HCT116 (cell line): ENCODE results near the gene SUGCT. TPM values are rescaled to one million over a fixed set of nuclear protein-coding genes. Genes with fewer than 3 reads are reported as not detected.

Experiments used
- ATAC-seq: fragments of 200-7000 bp; cut with Tn5 transposase; 2 replicates; pipeline ENCODE4 v1.9.1; 2020; ENCODE audit warnings: mild to moderate bottlenecking, moderate library complexity
- BruUV-seq: library from RNA; stranded (reverse); fragments of 400-500 nt; replicated peaks from 2 replicates; lab custom pipeline; 2021; lab: Mats Ljungman, UMichigan
- CTCF ChIA-PET: fragments of 300-600 bp; sonication (Branson Sonifier 250); formaldehyde crosslinking; loops from one replicate; lab custom pipeline; 2021; ENCODE audit warnings: antibody characterized with exemption; lab: Charles Lee
- POLR2A ChIA-PET: fragments of 300-600, 350-600 bp; sonication (Branson Sonifier 250); formaldehyde crosslinking; loops from one replicate; lab custom pipeline; 2021; ENCODE audit warnings: antibody characterized with exemption; lab: Charles Lee
- RAD21 ChIA-PET, 2 experiments: fragments of 300-600 bp; sonication (Branson Sonifier 250); formaldehyde crosslinking; loops; one replicate each; lab custom pipeline; 2023; ENCODE audit warnings: low total read pairs in 2 of 2; ENCODE audit not compliant: uncharacterized antibody in 2 of 2, unreplicated experiment in 2 of 2, low non-redundant PET in 1 of 2; lab: Charles Lee
- DNase-seq: peaks from one replicate; pipeline ENCODE4 v3.0.0-alpha.2; 2010; ENCODE audit warnings: low read depth, low spot score
- H2AFZ ChIP-seq: fragments of 200-600 bp; shearing (Covaris generic), sonication (generic); 2 replicates; pipeline ENCODE4 v1.6.1; 2017; ENCODE audit warnings: low read depth, mixed run types, mixed read lengths, antibody characterized with exemption, low read length; ENCODE audit not compliant: poor library complexity, severe bottlenecking
- H3K27ac ChIP-seq: 2 replicates; pipeline ENCODE4 v1.5.1; 2012; ENCODE audit warnings: low read depth, low read length
- H3K27me3 ChIP-seq: fragments of 200-600 bp; sonication (generic); 2 replicates; pipeline ENCODE4 v1.6.1; 2016; ENCODE audit warnings: mixed run types, low read length, mixed read lengths; ENCODE audit not compliant: insufficient read depth
- H3K36me3 ChIP-seq, 2 experiments: fragments of 200-500 bp in 1 of 2; fragments of 200-600 bp in 1 of 2; sonication (Bioruptor generic) in 1 of 2; sonication (generic) in 1 of 2; 2 replicates each; pipeline versions ENCODE4 v1.5.1 to v1.6.1; 2014 to 2016; ENCODE audit warnings: low read length in 2 of 2, inconsistent platforms in 1 of 2, mixed read lengths in 1 of 2, mixed run types in 1 of 2; ENCODE audit not compliant: insufficient read depth in 2 of 2, control insufficient read depth in 1 of 2
- H3K4me1 ChIP-seq, 2 experiments: fragments of 200-600 bp in 1 of 2; sonication (generic) in 1 of 2; 2 replicates each; pipeline versions ENCODE4 v1.5.1 to v1.6.1; 2012 to 2017; ENCODE audit warnings: low read length in 2 of 2, inconsistent platforms in 1 of 2, mild to moderate bottlenecking in 1 of 2, mixed read lengths in 1 of 2, mixed run types in 1 of 2, moderate library complexity in 1 of 2; ENCODE audit not compliant: insufficient read depth in 2 of 2, control insufficient read depth in 1 of 2
- H3K4me2 ChIP-seq: fragments of 200-600 bp; sonication (generic); 2 replicates; pipeline ENCODE4 v1.6.1; 2017; ENCODE audit warnings: mixed run types, low read length, mixed read lengths
- H3K4me3 ChIP-seq, 2 experiments: fragments of 200-600 bp in 1 of 2; sonication (generic) in 1 of 2; replicated peaks in 1 of 2; 2 replicates each; pipeline ENCODE4 v1.5.1; 2011 to 2016; ENCODE audit warnings: low read length in 2 of 2, control low read depth in 1 of 2, low read depth in 1 of 2, mild to moderate bottlenecking in 1 of 2, mixed read lengths in 1 of 2, mixed run types in 1 of 2
- H3K79me2 ChIP-seq: fragments of 200-600 bp; sonication (generic); 2 replicates; pipeline ENCODE4 v1.6.1; 2017; ENCODE audit warnings: mild to moderate bottlenecking, mixed run types, low read length, moderate library complexity, mixed read lengths; ENCODE audit not compliant: insufficient read depth
- H3K9ac ChIP-seq: fragments of 200-600 bp; sonication (generic); 2 replicates; pipeline ENCODE4 v1.6.1; 2016; ENCODE audit warnings: low read length, mixed read lengths
- H3K9me2 ChIP-seq: fragments of 200-600 bp; sonication (generic), shearing (Covaris generic); 2 replicates; pipeline ENCODE4 v1.6.1; 2017; ENCODE audit warnings: mixed run types, mild to moderate bottlenecking, moderate library complexity; ENCODE audit not compliant: insufficient read depth
- H3K9me3 ChIP-seq, 2 experiments: fragments of 200-500 bp in 1 of 2; fragments of 200-600 bp in 1 of 2; sonication (Bioruptor generic) in 1 of 2; sonication (generic) in 1 of 2; 2 replicates each; pipeline ENCODE4 v1.6.1; 2014 to 2017; ENCODE audit warnings: low read length in 2 of 2, mixed read lengths in 2 of 2, inconsistent platforms in 1 of 2, low read depth in 1 of 2, mild to moderate bottlenecking in 1 of 2, mixed run types in 1 of 2, moderate library complexity in 1 of 2; ENCODE audit not compliant: control insufficient read depth in 1 of 2, insufficient read depth in 1 of 2
- H4K20me1 ChIP-seq: fragments of 200-600 bp; sonication (generic), shearing (Covaris generic); 2 replicates; pipeline ENCODE4 v1.6.1; 2017; ENCODE audit warnings: mixed run types, mild to moderate bottlenecking, moderate library complexity; ENCODE audit not compliant: insufficient read depth
- EGR1 ChIP-seq: IDR thresholded peaks from 2 replicates; pipeline ENCODE4 v1.6.1; 2012; ENCODE audit warnings: low read depth
- ELF1 ChIP-seq: IDR thresholded peaks from 2 replicates; pipeline ENCODE4 v1.6.1; 2012; ENCODE audit warnings: low read depth, borderline replicate concordance
- EZH2phosphoT487 ChIP-seq: fragments of 200-600 bp; IDR thresholded peaks from 2 replicates; pipeline ENCODE4 v1.6.1; 2018; ENCODE audit warnings: antibody characterized with exemption, borderline replicate concordance
- POLR2A ChIP-seq: IDR thresholded peaks from 2 replicates; pipeline ENCODE4 v1.7.0; 2011; ENCODE audit warnings: borderline replicate concordance; ENCODE audit not compliant: insufficient read depth, insufficient read length; ENCODE audit errors: extremely low read depth
- RAD21 ChIP-seq: IDR thresholded peaks from 2 replicates; pipeline ENCODE4 v1.6.1; 2012; ENCODE audit warnings: low read depth, mild to moderate bottlenecking
- REST ChIP-seq: IDR thresholded peaks from 2 replicates; pipeline ENCODE4 v1.6.1; 2012; ENCODE audit warnings: low read depth
- ZBTB33 ChIP-seq: IDR thresholded peaks from 2 replicates; pipeline ENCODE4 v1.6.1; 2011; ENCODE audit warnings: mild to moderate bottlenecking, low read length, moderate library complexity; ENCODE audit not compliant: insufficient replicate concordance; ENCODE audit errors: extremely low read depth
- ZNF274 ChIP-seq: fragments of 200-500 bp; sonication (Bioruptor generic); IDR thresholded peaks from 2 replicates; pipeline ENCODE4 v1.6.1; 2014; ENCODE audit warnings: mild to moderate bottlenecking, low read depth, low read length, inconsistent platforms
- intact Hi-C: fragments of 100-400 bp; cut with micrococcal nuclease; formaldehyde crosslinking; loops from 2 replicates; pipeline ENCODE4 v1.10.0; 2022
- total RNA-seq: library from RNA; stranded (reverse); gene quantifications from one replicate; pipeline ENCODE4 v1.2.1, GENCODE V29; 2021; ENCODE audit not compliant: unreplicated experiment
- TF ChIP-seq, protein P1 (sequence below), 3 experiments: fragments of 200-600 bp in 1 of 3; sonication (generic) in 1 of 3; IDR thresholded peaks in 2 of 3; conservative IDR thresholded peaks in 1 of 3; 2 replicates each; pipeline ENCODE4 v1.5.1; 2012 to 2017; ENCODE audit warnings: low read depth in 2 of 3, low read length in 2 of 3, antibody characterized with exemption in 1 of 3, borderline replicate concordance in 1 of 3, control low read depth in 1 of 3, mild to moderate bottlenecking in 1 of 3, mixed read lengths in 1 of 3, mixed run types in 1 of 3, moderate library complexity in 1 of 3; ENCODE audit not compliant: insufficient read depth in 1 of 3
- TF ChIP-seq, protein P2 (sequence below): IDR thresholded peaks from 2 replicates; pipeline ENCODE4 v1.6.1; 2012

SUGCT gene
- total RNA-seq, 1 experiment from 2014 or later = 4.4 TPM

DNA sequence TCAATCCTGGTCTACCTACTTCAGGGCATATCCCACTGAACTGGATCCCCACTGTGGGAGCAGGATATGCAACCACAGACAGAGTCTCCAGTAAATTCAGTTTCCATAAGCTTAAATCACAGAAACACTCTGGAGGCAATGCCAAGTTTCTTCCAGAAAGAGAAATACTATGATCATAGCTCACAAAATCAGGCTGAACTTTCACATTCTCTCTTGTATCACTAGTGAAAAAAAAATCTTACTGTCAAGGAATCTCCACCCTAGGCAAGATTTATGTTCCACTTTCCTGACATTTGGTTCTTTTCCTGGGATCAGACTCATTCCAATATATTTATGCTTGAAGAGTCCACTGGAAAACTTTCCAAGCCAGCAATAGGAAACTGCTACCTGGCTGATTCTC lies 749.0 kb downstream of the SUGCT start (continued):
- no peak for TF ChIP-seq ZBTB33

- no peak for DNase-seq
- Histone ChIP-seq H3K27ac (no peak overlapping the region), H3K4me1 (peaks cover 0 to 9% of the 10 kb centered on the region in 2 experiments; a peak in 2 of 4 replicates), H3K79me2 (no peaks in the 10 kb centered on the region), H3K9me3 (no peaks in the 10 kb centered on the region), H4K20me1 (no peaks in the 10 kb centered on the region)
- POLR2A ChIA-PET = no interaction called here
- TF ChIP-seq, protein P1, sequence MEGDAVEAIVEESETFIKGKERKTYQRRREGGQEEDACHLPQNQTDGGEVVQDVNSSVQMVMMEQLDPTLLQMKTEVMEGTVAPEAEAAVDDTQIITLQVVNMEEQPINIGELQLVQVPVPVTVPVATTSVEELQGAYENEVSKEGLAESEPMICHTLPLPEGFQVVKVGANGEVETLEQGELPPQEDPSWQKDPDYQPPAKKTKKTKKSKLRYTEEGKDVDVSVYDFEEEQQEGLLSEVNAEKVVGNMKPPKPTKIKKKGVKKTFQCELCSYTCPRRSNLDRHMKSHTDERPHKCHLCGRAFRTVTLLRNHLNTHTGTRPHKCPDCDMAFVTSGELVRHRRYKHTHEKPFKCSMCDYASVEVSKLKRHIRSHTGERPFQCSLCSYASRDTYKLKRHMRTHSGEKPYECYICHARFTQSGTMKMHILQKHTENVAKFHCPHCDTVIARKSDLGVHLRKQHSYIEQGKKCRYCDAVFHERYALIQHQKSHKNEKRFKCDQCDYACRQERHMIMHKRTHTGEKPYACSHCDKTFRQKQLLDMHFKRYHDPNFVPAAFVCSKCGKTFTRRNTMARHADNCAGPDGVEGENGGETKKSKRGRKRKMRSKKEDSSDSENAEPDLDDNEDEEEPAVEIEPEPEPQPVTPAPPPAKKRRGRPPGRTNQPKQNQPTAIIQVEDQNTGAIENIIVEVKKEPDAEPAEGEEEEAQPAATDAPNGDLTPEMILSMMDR (IDR thresholded peaks at IDR 0.05 in 2 of 3, conservative IDR thresholded peaks at IDR 0.05 in 1 of 3; ENCODE audit: borderline replicate concordance in 1 of 3, insufficient read depth in 1 of 3, low read depth in 2 of 3, low read length in 2 of 3) = no peak
- TF ChIP-seq ZNF274 (no peak), ELF1 (no peak), POLR2A (no peak), EGR1 (no peak), RAD21 (no peak), REST (no peak), EZH2phosphoT487 (no peak)
- TF ChIP-seq, protein P2, sequence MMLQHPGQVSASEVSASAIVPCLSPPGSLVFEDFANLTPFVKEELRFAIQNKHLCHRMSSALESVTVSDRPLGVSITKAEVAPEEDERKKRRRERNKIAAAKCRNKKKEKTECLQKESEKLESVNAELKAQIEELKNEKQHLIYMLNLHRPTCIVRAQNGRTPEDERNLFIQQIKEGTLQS = no peak
- TF ChIP-seq, all 23 proteins: peak for 0
- Histone ChIP-seq H3K9me2 (no peaks in the 10 kb centered on the region), H3K27me3 (no peaks in the 10 kb centered on the region), H3K4me2 (no peak overlapping the region), H3K36me3 (no peaks in the 10 kb centered on the region), H2AFZ (no peak overlapping the region), H3K4me3 (no peak overlapping the region), H3K9ac (no peak overlapping the region)
- ATAC-seq = no peak
- ChIA-PET CTCF (no interaction called here), RAD21 (no interaction called here)
- intact Hi-C loops = no loop called here
- no TSS peak for BruUV-seq
These were observed 749.4 kb downstream of the SUGCT start for GRCh38 chr7:40884241-40884640.
